Ectodermal cell (in vitro differentiated cells): Measurements from ENCODE around the gene CTNNA1.

Source experiments
- H3K27ac ChIP-seq: 2 replicates; pipeline ENCODE4 v1.7.0; 2013; ENCODE audit warnings: mild to moderate bottlenecking, low read depth, low read length; ENCODE audit not compliant: insufficient read depth, poor library complexity, severe bottlenecking
- H3K27me3 ChIP-seq: 2 replicates; pipeline ENCODE4 v1.7.0; 2013; ENCODE audit warnings: mild to moderate bottlenecking, low read length; ENCODE audit not compliant: insufficient read depth, control insufficient read depth, poor library complexity, severe bottlenecking
- H3K36me3 ChIP-seq: one replicate; pipeline ENCODE4 v1.7.0; 2013; ENCODE audit warnings: low read length; ENCODE audit not compliant: control insufficient read depth, insufficient read depth
- H3K4me1 ChIP-seq: one replicate; pipeline ENCODE4 v1.7.0; 2013; ENCODE audit warnings: low read length; ENCODE audit not compliant: control insufficient read depth, insufficient read depth
- H3K4me3 ChIP-seq: 2 replicates; pipeline ENCODE4 v1.7.0; 2013; ENCODE audit warnings: low read depth, low read length, control low read depth; ENCODE audit not compliant: insufficient read depth
- H3K9me3 ChIP-seq: 2 replicates; pipeline ENCODE4 v1.7.0; 2013; ENCODE audit warnings: mild to moderate bottlenecking, low read length, moderate library complexity; ENCODE audit not compliant: control insufficient read depth
- WGBS, 2 experiments: methylation state at CpG; one replicate each; pipeline ENCODE4 v1.1.7; 2013; ENCODE audit warnings: missing lambda C conversion rate in 2 of 2; 5-methylcytosine and 5-hydroxymethylcytosine counted together

CTNNA1 gene

GRCh38 chr5:138981131-138981530, 227.9 kb downstream of the CTNNA1 start:
- Histone ChIP-seq H3K36me3 (no peaks in the 10 kb centered on the region), H3K27ac (no peak overlapping the region)
- WGBS, 2 experiments, result 91 to 95% methylated on average over 3 of the region's 3 CpGs

DNA sequence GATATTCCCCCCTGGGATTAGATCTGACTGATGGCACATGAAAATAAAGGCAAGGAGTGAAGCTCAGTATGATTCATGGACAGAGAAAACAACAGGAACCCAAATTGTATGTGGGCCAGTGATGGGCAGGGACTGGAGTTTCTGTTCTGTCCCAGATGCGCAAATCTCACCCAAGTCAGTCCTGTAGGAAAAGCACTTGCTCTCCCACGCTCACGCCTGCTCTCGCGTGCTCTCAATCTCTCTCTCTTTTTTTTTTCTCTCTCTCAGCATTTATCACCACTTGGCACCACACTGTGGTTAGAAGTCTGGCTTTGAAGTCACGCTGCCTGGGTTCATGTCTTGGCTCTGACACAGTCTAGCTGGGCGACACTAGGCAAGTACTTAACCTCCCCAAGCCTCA, 228.4 kb downstream of the CTNNA1 start:
- Histone ChIP-seq H3K27me3 (no peaks in the 10 kb centered on the region), H3K36me3 (no peaks in the 10 kb centered on the region), H3K27ac (no peak overlapping the region), H3K4me3 (no peak overlapping the region), H3K9me3 (no peaks in the 10 kb centered on the region), H3K4me1 (no peaks in the 10 kb centered on the region)
- 91 to 94% methylated on average over 7 of the region's 7 CpGs for WGBS, 2 experiments

More at GRCh38 chr5:138981131-138981530, 227.9 kb downstream of the CTNNA1 start:
- Histone ChIP-seq H3K9me3 (no peaks in the 10 kb centered on the region), H3K4me3 (no peak overlapping the region), H3K4me1 (no peaks in the 10 kb centered on the region), H3K27me3 (no peaks in the 10 kb centered on the region)

GRCh38 chr5:138983984-138984383, 230.8 kb downstream of the CTNNA1 start:
- Histone ChIP-seq H3K27ac (no peak overlapping the region), H3K36me3 (no peaks in the 10 kb centered on the region), H3K27me3 (no peaks in the 10 kb centered on the region), H3K4me1 (no peaks in the 10 kb centered on the region), H3K4me3 (no peak overlapping the region), H3K9me3 (no peaks in the 10 kb centered on the region)
- 94 to 100% methylated on average over 1 to 2 of the region's 2 CpGs for WGBS, 2 experiments
